Small intestine (tissue), 7 donors: ENCODE measurements around the gene NRIP2. TPM values are rescaled to one million over a fixed set of nuclear protein-coding genes. Genes with fewer than 3 reads are reported as not detected.

Experiments
- DNase-seq, 2 donors: peaks; one replicate each; pipeline versions ENCODE4 v3.0.0 to v3.0.0-alpha.2; 2013
- FAIRE-seq: peaks from 2 replicates; lab custom pipeline; 2012; peaks lifted over from hg19 to GRCh38; lab: Jason Lieb, UNC
- H3K27ac ChIP-seq, 3 donors: one replicate each; pipeline ENCODE4 v1.5.1; 2013; ENCODE audit warnings: low read length in 2 of 3, mild to moderate bottlenecking in 2 of 3, control low read depth in 1 of 3, inconsistent platforms in 1 of 3, low read depth in 1 of 3, moderate library complexity in 1 of 3
- H3K27me3 ChIP-seq, 3 donors: one replicate each; pipeline ENCODE4 v1.6.1; 2013; ENCODE audit warnings: low read length in 3 of 3, inconsistent platforms in 1 of 3; ENCODE audit not compliant: control insufficient read depth in 3 of 3, insufficient read depth in 3 of 3
- H3K36me3 ChIP-seq, 3 donors: one replicate each; pipeline ENCODE4 v1.6.1; 2013; ENCODE audit warnings: low read length in 3 of 3, inconsistent platforms in 1 of 3, low read depth in 1 of 3, mild to moderate bottlenecking in 1 of 3, moderate library complexity in 1 of 3; ENCODE audit not compliant: control insufficient read depth in 3 of 3, insufficient read depth in 2 of 3
- H3K4me1 ChIP-seq, 3 donors: one replicate each; pipeline ENCODE4 v1.6.1; 2013; ENCODE audit warnings: low read length in 2 of 3, inconsistent platforms in 1 of 3, low read depth in 1 of 3, mild to moderate bottlenecking in 1 of 3, moderate library complexity in 1 of 3; ENCODE audit not compliant: control insufficient read depth in 3 of 3, insufficient read depth in 2 of 3
- H3K4me3 ChIP-seq, 3 donors: one replicate each; pipeline ENCODE4 v1.5.1; 2013; ENCODE audit warnings: low read length in 3 of 3, control low read depth in 1 of 3, inconsistent platforms in 1 of 3, low read depth in 1 of 3, mild to moderate bottlenecking in 1 of 3, moderate library complexity in 1 of 3
- H3K9me3 ChIP-seq, 2 donors: one replicate each; pipeline ENCODE4 v1.6.1; 2013; ENCODE audit warnings: low read depth in 1 of 2, low read length in 1 of 2; ENCODE audit not compliant: control insufficient read depth in 2 of 2, insufficient read depth in 1 of 2
- WGBS, 3 donors: extraction: QIAGEN DNeasy Blood & Tissue Kit; methylation state at CpG; one replicate each; pipeline ENCODE4 v1.1.7; 2013; 5-methylcytosine and 5-hydroxymethylcytosine counted together
- polyA plus RNA-seq, 4 donors: library from polyadenylated mRNA; stranded (reverse) in 3 of 4; unstranded in 1 of 4; fragments of 200-250 nt in 3 of 4; fragments of 120-200 nt in 1 of 4; gene quantifications; one replicate each; pipeline versions ENCODE4 v1.2.1 to v1.2.3, GENCODE V29; 2013
- donor health status: healthy with polysubstance abuse.
- donor health status: control.
- donor health status: control.
- donor health status: Bipolar disorder and iron deficiency.
- donor health status: healthy.

The NRIP2 gene
- polyA plus RNA-seq, 4 donors: 0.22 to 4.0 (median 3.1) TPM; not detected in 1

DNA sequence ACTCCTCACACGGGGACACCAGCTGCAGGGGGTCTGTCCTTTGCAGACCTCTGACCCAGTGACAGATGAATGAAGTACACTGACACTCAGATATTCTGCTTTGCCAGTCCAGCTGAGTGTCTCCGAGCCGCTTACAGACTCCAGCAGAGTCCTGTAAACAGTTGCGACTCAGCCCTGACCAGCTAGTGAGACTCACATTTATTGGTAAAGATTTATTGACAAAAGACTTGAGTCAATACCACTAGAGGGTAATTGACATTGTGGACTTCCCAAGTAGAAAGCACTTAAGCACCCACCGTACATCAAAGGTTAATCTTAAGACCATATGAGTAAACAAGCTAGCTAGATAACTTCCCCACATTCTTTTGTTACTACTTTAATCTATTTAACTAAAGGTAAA, 49.8 kb downstream of the NRIP2 start:
- DNase-seq: no peak
- 26 to 43% (median 41%) methylated on average over 5 of the region's 5 CpGs for WGBS, 3 donors
- no peaks in the 10 kb centered on the region for H3K36me3 ChIP-seq
- peaks cover 0 to 6% (median 0%) of the 10 kb centered on the region in 3 donors for H3K4me1 ChIP-seq
- no peaks in the 10 kb centered on the region for H3K9me3 ChIP-seq
- peaks cover 0 to 11% (median 3%) of the 10 kb centered on the region in 3 donors for H3K27me3 ChIP-seq
- H3K27ac ChIP-seq: no peak overlapping the region
- no peak for FAIRE-seq
- H3K4me3 ChIP-seq: no peak overlapping the region

DNA sequence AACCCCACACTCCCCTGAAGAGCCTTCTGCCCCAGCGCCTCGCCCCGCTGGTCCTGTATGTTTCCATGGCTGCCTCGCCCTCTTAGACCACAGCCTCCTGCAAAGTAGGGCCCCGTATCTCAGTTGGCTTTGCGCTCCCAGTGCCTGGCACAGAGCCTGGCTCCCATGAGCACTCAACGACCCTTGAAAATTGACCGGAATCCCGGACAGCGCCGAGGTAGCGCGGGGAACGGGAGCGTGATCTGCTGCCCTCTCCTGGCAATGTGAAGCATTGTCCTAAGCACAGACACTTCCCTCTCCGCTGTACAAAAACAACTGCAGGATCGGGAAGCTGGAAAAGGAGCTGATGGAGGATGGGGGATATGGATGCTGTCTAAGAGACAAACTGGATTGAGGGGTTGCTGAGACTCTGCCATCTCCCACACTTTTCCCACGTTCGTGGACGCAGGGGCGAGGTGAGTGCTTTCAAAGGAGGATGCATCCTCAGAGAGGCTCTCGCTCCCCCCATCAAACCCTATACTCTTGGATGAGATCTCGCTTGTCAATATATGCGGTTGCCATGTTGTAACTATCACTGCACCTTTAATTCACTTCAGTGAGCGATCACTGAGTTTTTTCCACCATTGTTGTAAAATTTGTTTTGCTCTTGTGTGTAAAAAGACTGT, 50.8 kb downstream of the NRIP2 start:
- H3K27me3 ChIP-seq: peaks cover 0 to 9% (median 3%) of the 10 kb centered on the region in 3 donors
- H3K9me3 ChIP-seq: no peaks in the 10 kb centered on the region
- H3K4me1 ChIP-seq: peaks cover 0 to 6% (median 0%) of the 10 kb centered on the region in 3 donors
- no peak for FAIRE-seq
- no peaks in the 10 kb centered on the region for H3K36me3 ChIP-seq
- WGBS, 3 donors: 12 to 15% (median 13%) methylated on average over 24 to 25 of the region's 25 CpGs
- DNase-seq: peak; percentile 51 to 70
- no peak overlapping the region for H3K27ac ChIP-seq
- peak overlapping the region in 1 of 3 donors; percentile 5 for H3K4me3 ChIP-seq

DNA sequence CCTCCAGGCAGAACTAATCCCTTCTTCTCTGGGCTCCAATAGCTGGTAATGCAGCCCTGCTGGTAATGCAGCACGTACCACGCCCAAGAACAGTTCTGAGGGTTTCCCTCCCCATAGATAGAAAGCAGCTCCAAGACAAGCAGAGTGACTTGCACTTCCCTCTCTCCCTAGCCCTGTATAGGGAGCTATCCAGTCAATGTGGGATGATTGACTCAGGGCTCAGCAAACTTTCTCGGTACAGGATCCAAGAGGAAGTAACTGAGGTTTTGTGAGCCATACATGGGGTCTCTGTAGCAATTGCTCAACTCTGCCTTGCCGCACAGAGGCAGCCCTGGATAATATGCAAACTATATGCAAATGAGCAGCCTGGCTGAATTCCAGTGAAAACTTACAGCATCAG, 55.6 kb downstream of the NRIP2 start:
- H3K27me3 ChIP-seq: peaks cover 0 to 7% (median 2%) of the 10 kb centered on the region in 3 donors
- peaks cover 0 to 5% (median 0%) of the 10 kb centered on the region in 3 donors for H3K4me1 ChIP-seq
- H3K36me3 ChIP-seq: no peaks in the 10 kb centered on the region
- H3K27ac ChIP-seq: no peak overlapping the region
- no peak for DNase-seq
- H3K4me3 ChIP-seq: no peak overlapping the region
- no peak for FAIRE-seq
- H3K9me3 ChIP-seq: no peaks in the 10 kb centered on the region
- WGBS, 3 donors: 27 to 54% (median 39%) methylated on average over 4 of the region's 4 CpGs

DNA sequence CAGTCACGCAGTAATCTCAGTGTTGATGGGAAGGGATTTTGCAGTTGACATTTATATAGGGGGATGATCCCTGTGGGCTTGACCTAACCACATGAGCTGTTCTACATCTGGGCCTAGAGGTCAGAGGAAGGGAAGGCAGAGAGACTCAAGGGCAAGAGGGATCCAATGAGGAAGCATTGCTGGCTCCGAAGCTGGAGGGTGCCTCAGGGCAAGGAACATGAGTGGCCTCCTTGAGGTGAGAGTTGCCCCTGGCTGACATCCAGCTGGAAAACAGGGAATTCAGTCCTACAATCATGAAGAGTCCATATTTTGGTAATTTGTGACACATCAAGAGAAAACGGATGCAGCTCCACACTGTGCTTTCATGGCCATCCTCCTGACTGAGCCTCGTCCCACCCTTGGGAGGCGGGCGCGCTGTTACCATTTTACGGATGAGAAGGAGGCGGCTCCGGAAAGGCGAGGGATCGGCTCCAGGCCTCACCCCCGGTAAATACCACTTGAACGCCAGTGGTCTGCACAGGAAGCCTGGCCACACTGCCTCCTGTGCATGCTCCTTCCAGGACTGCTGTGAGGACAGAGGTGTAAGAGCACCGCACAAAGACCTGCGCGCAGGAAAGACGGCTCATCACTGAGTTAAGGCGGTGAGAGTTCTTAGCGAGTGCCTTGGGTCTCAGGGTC, 58.6 kb downstream of the NRIP2 start:
- Histone ChIP-seq H3K9me3 (no peaks in the 10 kb centered on the region), H3K4me3 (no peak overlapping the region), H3K36me3 (no peaks in the 10 kb centered on the region), H3K4me1 (no peaks in the 10 kb centered on the region), H3K27ac (no peak overlapping the region), H3K27me3 (no peaks in the 10 kb centered on the region)
- WGBS, 3 donors: 89 to 93% (median 90%) methylated on average over 20 of the region's 20 CpGs
- FAIRE-seq (no peak), DNase-seq (no peak)

DNA sequence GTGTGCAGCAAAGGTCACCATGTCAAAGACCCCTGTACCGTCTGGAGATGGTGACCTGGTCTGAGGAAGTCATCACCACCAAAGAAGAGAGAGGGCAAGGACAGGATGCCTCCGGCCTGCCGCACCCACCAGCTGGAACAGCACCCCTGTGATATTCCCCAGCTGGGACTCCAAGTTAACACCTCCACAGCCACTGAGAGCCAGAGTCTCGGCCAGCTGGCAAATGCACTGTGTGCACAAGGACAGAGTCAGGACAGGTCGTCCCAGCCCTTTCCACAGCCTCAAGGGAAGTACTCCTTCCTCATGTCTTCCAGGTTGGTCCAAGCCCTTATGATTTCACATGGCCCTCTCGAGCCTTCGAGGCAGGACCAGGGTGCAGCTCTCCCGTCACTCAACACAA, 59.4 kb downstream of the NRIP2 start:
- H3K36me3 ChIP-seq: no peaks in the 10 kb centered on the region
- H3K27ac ChIP-seq: no peak overlapping the region
- no peaks in the 10 kb centered on the region for H3K9me3 ChIP-seq
- H3K27me3 ChIP-seq: no peaks in the 10 kb centered on the region
- FAIRE-seq (no peak), DNase-seq (no peak)
- WGBS, 3 donors: 78 to 83% (median 80%) methylated on average over 8 of the region's 8 CpGs
- no peaks in the 10 kb centered on the region for H3K4me1 ChIP-seq
- no peak overlapping the region for H3K4me3 ChIP-seq

Other genes starting within 250 kb of the NRIP2 start
- 10 to 100 TPM; 20.3 to 48.6 (median 34.4) TPM for gene FKBP4, start 40.1 kb downstream of the NRIP2 start, polyA plus RNA-seq
- 10 to 100 TPM; 17.0 to 45.9 (median 22.3) TPM for gene ITFG2, start 22.4 kb downstream of the NRIP2 start, polyA plus RNA-seq
- 1 to 10 TPM in 1 of 4 donors, under 1 TPM in 1, not detected in 2; 0.22 to 2.5 TPM for gene TEX52, start 22.0 kb upstream of the NRIP2 start, polyA plus RNA-seq
- 10 to 100 TPM in 2 of 4 donors, 1 to 10 TPM in 2; 2.4 to 38.8 (median 10.3) TPM for gene FOXM1, start 42.1 kb upstream of the NRIP2 start, polyA plus RNA-seq
- gene RHNO1, start 42.2 kb upstream of the NRIP2 start, polyA plus RNA-seq: 10 to 100 TPM; 15.7 to 25.1 (median 19.6) TPM
- 10 to 100 TPM in 1 of 4 donors, 1 to 10 TPM in 3; 3.1 to 10.5 (median 5.5) TPM for gene TULP3, start 55.9 kb upstream of the NRIP2 start, polyA plus RNA-seq
- 10 to 100 TPM in 2 of 4 donors, 1 to 10 TPM in 2; 2.3 to 18.7 (median 10.3) TPM for gene TEAD4, start 124.4 kb upstream of the NRIP2 start, polyA plus RNA-seq
- gene TSPAN9, start 242.3 kb upstream of the NRIP2 start, polyA plus RNA-seq: 10 to 100 TPM in 2 of 4 donors, 1 to 10 TPM in 2; 1.3 to 25.5 (median 12.8) TPM